ENCODE results near the gene CHMP6.

The CHMP6 gene

DNA sequence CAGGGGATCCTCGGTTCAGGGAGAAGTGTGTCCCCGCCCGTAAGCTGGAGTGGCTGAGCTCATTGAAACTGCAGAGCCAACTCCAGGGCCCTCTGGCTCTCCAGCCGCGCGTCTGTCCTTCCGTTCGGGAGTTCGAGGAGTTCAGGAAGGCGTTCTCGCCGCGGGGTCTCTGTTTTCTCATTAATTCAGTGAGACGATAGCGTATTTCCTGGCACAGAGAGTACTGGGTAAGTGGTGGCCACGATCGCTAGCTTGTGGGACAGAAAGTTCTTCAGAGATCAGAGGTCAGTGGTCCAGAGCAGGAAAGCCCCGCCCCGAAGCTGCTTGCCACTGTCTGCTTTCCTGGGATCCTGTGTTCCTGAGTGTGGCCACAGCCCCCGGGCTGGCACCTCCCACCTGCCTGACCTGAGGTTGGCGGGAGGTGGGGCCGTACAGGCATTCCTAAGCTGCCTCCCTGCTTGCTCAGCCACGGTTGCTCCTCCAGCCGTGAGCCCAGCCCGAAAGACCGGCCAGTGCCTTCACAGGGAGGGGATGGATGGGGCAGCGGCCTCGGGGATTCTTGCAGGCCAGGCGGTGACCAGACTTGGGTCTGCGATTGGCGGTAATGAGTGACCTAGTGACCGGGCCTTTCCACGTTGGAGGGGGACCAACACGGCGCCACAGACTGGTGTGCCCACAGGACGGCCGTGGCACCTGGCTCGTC is 52.2 kb downstream of the CHMP6 start:
- no peak for DNase-seq (ENCODE audit: low read depth)

- DNase-seq (ENCODE audit: low read depth) = no peak
Measured at GRCh38 chr17:81044428-81044763, 52.8 kb downstream of the CHMP6 start.

DNA sequence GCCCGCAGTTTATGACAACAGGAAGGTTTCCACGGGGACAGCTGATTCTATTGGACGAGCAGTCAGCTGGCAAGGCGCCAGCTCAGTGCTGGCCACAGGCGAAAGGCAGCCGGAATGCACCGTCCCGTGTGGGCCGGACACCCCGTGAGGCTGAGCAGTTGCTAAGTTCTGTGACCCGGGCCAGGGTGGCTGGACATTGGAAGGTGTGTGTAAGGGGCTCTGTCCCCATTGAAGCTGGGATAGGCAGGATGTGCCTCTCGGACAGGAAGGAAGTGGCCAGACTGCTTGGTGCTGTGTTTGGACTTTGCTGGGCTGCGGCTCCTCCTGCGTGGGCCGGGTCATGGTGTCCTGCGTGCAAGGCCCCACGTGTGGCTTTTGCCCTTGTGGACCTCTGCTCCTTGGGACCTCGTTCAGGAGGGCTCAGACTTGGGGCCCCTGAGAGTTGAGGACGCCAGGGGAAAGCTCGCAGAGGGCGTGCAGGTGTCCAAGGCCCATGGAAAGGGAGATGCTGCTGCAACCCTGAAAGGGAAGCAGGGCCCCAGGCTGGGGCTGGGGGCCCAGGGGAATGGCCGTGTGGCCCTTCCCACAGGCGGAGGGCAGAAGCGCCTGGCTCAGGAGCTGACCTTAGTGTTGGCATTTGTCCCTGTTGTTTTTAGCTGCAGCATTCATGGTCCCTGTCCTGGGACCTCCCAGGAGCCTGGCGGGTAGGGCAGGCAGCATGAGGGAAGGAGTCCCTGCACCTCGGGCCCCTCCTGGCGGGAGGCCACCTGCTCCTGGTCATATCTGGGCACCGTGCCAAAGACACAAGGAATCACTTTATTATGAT is 53.3 kb downstream of the CHMP6 start:
- DNase-seq (ENCODE audit: low read depth) = no peak

DNA sequence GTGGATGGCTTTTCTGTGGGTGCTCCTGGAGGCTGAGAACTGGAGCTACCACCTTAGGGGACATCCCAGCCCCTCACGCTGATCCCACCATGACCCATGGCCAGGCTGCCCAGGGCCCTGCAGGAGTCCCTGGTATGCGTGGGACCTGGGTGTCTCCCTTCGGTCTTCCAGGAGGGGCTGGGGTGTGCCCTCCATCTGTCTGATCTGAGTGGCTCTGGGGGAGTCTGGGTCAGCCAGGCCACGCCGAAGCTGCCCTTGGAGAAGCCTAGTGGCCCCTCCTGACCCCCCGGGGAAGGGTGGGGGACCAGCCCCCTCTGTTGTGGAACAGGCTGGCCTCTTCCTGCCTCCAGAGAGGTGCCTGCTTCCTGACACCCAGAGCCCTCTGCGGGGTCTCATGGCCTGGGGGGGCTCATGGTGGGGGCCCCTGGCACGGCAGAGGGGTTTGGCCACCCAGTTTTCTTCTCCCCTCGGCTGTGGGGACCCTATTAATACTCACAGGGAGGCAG is 54.0 kb downstream of the CHMP6 start:
- no peak for DNase-seq (ENCODE audit: low read depth)

GRCh38 chr17:81046132-81046769 is 54.6 kb downstream of the CHMP6 start:
- no peak for DNase-seq (ENCODE audit: low read depth)

DNA sequence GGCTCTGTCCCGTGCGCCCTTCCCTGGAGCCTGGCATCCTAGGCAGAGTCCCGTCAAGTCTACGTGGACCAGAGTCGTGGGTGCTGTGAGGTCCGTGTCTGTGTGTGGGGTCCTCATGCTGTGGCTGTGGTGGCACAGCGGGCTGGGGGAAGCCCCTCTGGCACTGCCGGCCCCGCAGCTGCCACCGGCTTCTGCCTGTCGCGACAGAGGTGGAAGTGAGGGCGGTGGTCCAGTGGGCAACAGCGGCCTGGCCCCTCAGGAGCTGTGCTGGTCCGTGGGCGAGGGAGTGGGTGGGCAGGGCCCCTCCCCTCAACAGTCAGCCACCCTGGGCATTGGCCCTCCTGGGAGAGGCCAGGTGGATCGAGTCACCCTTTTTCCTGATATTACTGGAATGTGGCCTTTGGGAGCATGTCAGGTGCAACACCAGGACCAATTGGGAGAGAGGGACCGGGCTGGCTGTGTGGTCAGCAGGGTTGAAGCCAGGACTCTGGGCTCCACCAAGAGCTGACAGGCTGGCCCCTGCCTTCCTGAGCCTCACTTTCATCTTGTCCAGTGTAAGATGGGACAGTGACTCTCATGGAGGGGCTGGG is 55.2 kb downstream of the CHMP6 start:
- no peak for DNase-seq (ENCODE audit: low read depth)

- no peak for DNase-seq (ENCODE audit: low read depth)
Measured at GRCh38 chr17:81048827-81049371, 57.3 kb downstream of the CHMP6 start.

GRCh38 chr17:81049372-81049911 is 57.8 kb downstream of the CHMP6 start:
- no peak for DNase-seq (ENCODE audit: low read depth)
